HG03460 (cell line): Measurements from ENCODE around the gene LDB2.

ENCODE experiments used
- ATAC-seq: cut with Tn5 transposase; IDR thresholded peaks from one replicate; pipeline ENCODE4 v1.9.1; 2021; ENCODE audit not compliant: unreplicated experiment

LDB2 gene

GRCh38 chr4:16809064-16809463, 89.4 kb downstream of the LDB2 start:
- no peak for ATAC-seq

GRCh38 chr4:16807355-16807754, 91.1 kb downstream of the LDB2 start:
- no peak for ATAC-seq

DNA sequence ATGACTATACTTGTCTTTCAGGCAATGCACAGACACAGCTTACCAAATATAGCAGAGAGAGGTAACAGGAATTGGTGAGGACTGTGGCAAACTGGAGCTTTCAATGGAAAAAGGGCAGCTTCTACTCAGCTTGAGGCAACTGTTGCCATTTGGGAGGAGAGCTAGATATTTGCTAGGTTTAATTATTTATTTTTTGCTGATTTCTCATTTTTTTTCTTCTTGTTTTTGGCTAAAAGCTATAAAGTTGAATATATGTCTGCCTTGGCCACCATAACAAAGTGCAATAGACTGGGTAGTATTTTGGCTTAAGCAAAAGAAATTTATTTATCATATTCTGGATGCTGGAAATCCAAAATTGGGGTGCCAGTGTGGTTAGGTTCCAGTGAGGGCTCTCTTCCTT, 93.9 kb downstream of the LDB2 start:
- no peak for ATAC-seq

DNA sequence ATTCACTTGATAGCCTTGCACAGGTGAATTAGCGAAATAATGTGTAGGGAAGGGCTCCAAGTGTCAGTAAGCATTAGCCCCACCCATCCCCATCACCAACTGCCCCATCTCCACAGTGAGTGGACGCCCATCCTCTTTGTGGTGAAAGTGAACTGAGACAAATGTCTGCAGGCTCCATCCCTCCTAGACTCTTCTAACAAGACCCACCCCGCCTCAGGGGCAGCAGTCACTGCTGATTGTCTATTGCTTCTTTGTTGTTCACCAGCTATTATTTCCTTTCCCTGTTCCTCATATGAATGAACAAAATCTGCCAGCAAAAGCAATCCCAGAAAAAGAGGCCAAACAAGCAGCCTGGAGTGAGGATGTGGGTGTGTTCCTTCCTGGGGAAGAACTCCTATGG, 96.4 kb downstream of the LDB2 start:
- no peak for ATAC-seq

- no peak for ATAC-seq
Observed at GRCh38 chr4:16801356-16801755, 97.1 kb downstream of the LDB2 start.

- ATAC-seq = no peak
Observed at GRCh38 chr4:16794816-16795445, 103.5 kb downstream of the LDB2 start.

- ATAC-seq = no peak
Observed at GRCh38 chr4:16791460-16791859, 107.0 kb downstream of the LDB2 start.

DNA sequence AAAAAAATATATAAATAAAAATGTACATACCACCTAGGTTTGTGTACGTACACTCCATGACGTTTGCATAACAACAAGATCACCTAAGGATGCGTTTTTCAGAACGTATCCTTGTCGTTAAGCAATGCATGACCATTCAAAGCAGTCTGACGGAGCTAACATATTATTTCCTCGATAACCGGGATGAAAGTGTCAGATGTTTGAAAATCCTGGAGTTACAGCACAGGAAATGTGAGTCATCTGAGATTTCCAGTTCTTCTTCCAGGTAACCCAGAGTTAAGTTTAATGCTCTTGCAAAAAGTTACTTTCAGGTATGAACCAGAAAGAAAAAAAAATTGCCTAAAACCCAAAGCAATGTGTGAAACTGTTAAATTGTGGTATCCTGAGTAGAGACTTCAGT, 107.9 kb downstream of the LDB2 start:
- no peak for ATAC-seq

- no peak for ATAC-seq
Observed at GRCh38 chr4:16788868-16789267, 109.6 kb downstream of the LDB2 start.

GRCh38 chr4:16785793-16786527, 112.5 kb downstream of the LDB2 start:
- ATAC-seq = no peak

DNA sequence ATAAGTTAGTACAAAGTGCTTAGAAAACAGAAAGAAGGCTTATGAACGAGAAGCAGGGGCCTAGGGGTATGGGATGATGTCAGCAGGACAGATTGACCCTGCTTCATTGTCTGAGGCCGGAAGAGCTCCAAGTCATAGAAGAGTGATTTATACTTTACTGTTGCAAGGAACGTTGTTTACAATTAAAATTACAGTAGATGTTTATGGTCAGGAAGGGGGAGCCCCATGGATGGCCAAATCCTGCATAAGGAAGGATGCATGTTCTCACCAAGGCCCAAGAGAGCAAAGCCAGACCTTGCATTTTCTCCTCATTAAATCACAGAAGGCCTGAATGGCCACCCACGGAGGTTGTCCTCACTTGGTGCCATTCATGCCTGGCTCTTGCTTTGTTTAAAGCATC, 115.3 kb downstream of the LDB2 start:
- no peak for ATAC-seq

GRCh38 chr4:16779028-16779675, 119.3 kb downstream of the LDB2 start:
- ATAC-seq = no peak

DNA sequence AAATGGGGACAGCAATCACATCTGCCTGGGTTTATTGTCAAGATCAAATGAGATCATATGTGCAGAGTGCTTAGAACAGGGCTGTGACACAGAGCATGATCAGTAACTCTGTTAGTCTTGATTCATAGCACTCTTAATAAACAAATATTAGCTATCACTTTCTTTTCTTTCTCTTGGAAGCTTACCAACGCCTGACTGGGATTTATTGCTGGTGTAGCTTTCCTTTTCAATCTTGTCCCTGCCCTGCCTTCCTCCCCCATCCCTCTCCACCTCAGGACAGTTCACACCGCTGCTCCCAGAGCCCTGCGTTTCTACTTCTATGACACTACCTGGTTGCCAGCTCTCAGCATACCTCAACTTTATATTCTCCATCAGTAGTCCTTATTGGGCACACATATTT, 120.7 kb downstream of the LDB2 start:
- no peak for ATAC-seq

- ATAC-seq = no peak
Observed at GRCh38 chr4:16775411-16776154, 122.9 kb downstream of the LDB2 start.

GRCh38 chr4:16772366-16772850, 126.0 kb downstream of the LDB2 start:
- no peak for ATAC-seq

DNA sequence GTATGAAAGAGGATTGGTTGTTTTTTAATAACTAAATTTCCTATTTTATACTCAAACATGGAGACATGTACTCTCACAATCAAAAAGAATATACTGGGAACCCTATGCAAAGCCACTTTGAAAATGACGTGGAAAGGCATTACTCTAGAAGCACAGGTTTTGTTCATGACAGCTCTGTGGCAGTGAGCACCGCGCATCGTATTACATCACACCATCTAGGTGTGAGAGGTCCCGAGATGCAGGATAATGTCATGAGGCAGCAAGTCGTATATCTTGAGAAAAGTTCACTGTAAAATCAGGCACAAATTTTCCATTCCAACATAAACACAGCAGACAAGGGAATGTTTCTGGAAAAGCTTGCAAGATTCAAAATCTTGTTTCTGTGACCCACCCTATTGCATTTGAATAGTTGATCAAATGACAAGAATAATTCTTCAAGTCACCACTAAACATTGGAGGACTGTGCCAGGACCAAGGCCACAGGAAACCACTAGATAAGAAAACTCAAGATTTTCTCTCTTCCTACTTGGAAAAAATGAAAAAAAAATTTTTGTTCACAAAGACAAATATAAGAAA, 127.6 kb downstream of the LDB2 start:
- no peak for ATAC-seq

GRCh38 chr4:16767861-16768260, 130.6 kb downstream of the LDB2 start:
- no peak for ATAC-seq

- ATAC-seq = no peak
Observed at GRCh38 chr4:16767251-16767650, 131.2 kb downstream of the LDB2 start.

DNA sequence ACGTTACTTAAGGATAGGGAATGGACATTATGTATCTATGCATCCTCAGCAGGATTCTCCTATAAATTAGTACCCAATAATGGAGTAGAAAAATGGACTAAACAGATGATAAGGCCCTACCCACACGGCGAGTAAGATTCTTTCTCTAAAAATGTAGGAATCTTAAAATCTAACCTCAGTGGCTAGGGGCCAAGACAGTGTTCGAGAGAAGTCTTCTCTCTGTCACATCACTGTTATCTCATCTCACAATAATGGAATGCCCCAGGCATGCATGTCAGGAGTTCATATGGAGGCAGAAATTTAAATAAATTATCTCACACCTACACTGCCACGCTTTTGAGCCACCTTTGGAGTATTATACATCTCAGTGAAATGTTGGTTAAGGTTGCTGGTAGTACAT, 132.9 kb downstream of the LDB2 start:
- ATAC-seq = no peak

DNA sequence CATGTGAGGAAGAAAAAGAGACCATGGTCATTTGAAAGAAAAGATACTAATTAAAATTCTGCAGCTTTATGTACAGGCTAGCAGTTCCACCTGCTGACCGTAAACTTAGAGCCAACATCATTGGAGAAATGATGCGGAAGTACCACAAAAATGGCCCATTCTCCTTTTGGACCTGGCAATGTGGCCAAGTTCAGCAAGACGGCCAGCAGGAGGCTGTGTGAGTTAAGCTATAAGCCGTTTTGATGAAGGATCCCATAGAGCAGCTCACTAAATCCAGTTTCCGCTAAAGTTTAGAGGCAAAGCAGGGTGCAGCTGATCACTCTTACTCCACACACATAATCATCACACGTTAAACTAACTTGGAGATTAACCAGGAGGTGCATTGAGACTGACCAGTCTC, 133.8 kb downstream of the LDB2 start:
- ATAC-seq = no peak
